PC-3 (cell line): ENCODE data around the gene RNMT.

Source experiments
- EZH2phosphoT487 ChIP-seq: fragments of 300-600 bp; sonication (generic); IDR thresholded peaks from 2 replicates; pipeline ENCODE4 v1.6.1; 2018; ENCODE audit warnings: mild to moderate bottlenecking, antibody characterized with exemption, low read length, borderline replicate concordance
- TF ChIP-seq, protein P1 (sequence below): fragments of 300-600 bp; sonication (generic); conservative IDR thresholded peaks from 2 replicates; pipeline ENCODE4 v1.5.1; 2017; ENCODE audit warnings: antibody characterized with exemption, low read depth, mild to moderate bottlenecking, low read length

DNA sequence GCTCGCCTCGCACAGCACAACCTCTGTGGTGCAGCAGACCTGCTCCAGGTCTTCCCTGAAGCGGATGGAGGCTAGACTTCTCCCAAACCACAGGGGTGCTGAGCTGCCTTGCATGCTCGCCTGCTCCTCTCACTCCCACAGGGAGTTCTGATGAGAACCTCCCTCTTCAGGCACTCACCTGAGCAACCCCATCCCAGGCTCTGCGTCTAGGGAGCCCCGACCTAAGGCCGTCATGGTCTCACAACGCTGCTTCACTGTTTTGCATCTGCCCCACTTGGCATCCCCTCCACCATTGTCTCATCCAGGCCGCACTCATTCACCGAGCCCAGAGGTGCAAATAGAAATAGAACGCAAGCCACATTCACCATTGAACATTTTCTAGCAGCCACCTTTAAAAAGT, 72.9 kb downstream of the RNMT start:
- TF ChIP-seq EZH2phosphoT487, result no peak
- TF ChIP-seq, protein P1, sequence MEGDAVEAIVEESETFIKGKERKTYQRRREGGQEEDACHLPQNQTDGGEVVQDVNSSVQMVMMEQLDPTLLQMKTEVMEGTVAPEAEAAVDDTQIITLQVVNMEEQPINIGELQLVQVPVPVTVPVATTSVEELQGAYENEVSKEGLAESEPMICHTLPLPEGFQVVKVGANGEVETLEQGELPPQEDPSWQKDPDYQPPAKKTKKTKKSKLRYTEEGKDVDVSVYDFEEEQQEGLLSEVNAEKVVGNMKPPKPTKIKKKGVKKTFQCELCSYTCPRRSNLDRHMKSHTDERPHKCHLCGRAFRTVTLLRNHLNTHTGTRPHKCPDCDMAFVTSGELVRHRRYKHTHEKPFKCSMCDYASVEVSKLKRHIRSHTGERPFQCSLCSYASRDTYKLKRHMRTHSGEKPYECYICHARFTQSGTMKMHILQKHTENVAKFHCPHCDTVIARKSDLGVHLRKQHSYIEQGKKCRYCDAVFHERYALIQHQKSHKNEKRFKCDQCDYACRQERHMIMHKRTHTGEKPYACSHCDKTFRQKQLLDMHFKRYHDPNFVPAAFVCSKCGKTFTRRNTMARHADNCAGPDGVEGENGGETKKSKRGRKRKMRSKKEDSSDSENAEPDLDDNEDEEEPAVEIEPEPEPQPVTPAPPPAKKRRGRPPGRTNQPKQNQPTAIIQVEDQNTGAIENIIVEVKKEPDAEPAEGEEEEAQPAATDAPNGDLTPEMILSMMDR, result no peak
